ENCODE results near the gene EHBP1. TPM values are rescaled to one million over a fixed set of nuclear protein-coding genes. Genes with fewer than 3 reads are reported as not detected.

The EHBP1 gene
- total RNA-seq, 1 donor = 119 TPM

- no peak for TF ChIP-seq CTCF (IDR thresholded peaks at IDR 0.05; ENCODE audit: insufficient read depth, low read length)
- H3K4me3 ChIP-seq (ENCODE audit: low read depth, low read length) = no peak overlapping the region
Observed at GRCh38 chr2:62858231-62858832, 152.8 kb downstream of the EHBP1 start.

GRCh38 chr2:62868947-62869346, 163.4 kb downstream of the EHBP1 start:
- DNase-seq (ENCODE audit: low read depth) = no peak
- no peak for TF ChIP-seq CTCF (IDR thresholded peaks at IDR 0.05; ENCODE audit: insufficient read depth, low read length)
- no peak overlapping the region for H3K4me3 ChIP-seq (ENCODE audit: low read depth, low read length)

More at GRCh38 chr2:62858231-62858832, 152.8 kb downstream of the EHBP1 start:
- no peak for DNase-seq (ENCODE audit: low read depth)

GRCh38 chr2:62870966-62871365, 165.5 kb downstream of the EHBP1 start:
- no peak for TF ChIP-seq CTCF (IDR thresholded peaks at IDR 0.05; ENCODE audit: insufficient read depth, low read length)
- no peak overlapping the region for H3K4me3 ChIP-seq (ENCODE audit: low read depth, low read length)
- no peak for DNase-seq (ENCODE audit: low read depth)

- TF ChIP-seq CTCF (IDR thresholded peaks at IDR 0.05; ENCODE audit: insufficient read depth, low read length) = no peak
- DNase-seq (ENCODE audit: low read depth) = no peak
- no peak overlapping the region for H3K4me3 ChIP-seq (ENCODE audit: low read depth, low read length)
Observed at GRCh38 chr2:62871506-62871905, 166.0 kb downstream of the EHBP1 start.

- no peak for DNase-seq (ENCODE audit: low read depth)
- H3K4me3 ChIP-seq (ENCODE audit: low read depth, low read length) = no peak overlapping the region
- TF ChIP-seq CTCF (IDR thresholded peaks at IDR 0.05; ENCODE audit: insufficient read depth, low read length) = no peak
Observed at GRCh38 chr2:62873603-62874002, 168.1 kb downstream of the EHBP1 start.

GRCh38 chr2:62874881-62875383, 169.4 kb downstream of the EHBP1 start:
- no peak for DNase-seq (ENCODE audit: low read depth)
- no peak overlapping the region for H3K4me3 ChIP-seq (ENCODE audit: low read depth, low read length)
- TF ChIP-seq CTCF (IDR thresholded peaks at IDR 0.05; ENCODE audit: insufficient read depth, low read length) = no peak
